ENCODE data around the gene CACNA1B. TPM values are rescaled to one million over a fixed set of nuclear protein-coding genes. Genes with fewer than 3 reads are reported as not detected.

CACNA1B gene
- total RNA-seq, 1 experiment from 2014 or later, result 1.7 TPM

- TF ChIP-seq REST (IDR thresholded peaks at IDR 0.05; ENCODE audit: low read depth), result no peak
- no peak for TF ChIP-seq MAX (IDR thresholded peaks at IDR 0.05)
Measured at GRCh38 chr9:138024131-138024530, 146.5 kb downstream of the CACNA1B start (continued).

- POLR2A ChIA-PET, result no interaction called here
- BruUV-seq (replicated peaks), result no TSS peak
Measured at GRCh38 chr9:138024831-138025291, 147.3 kb downstream of the CACNA1B start.

More at GRCh38 chr9:138024831-138025291, 147.3 kb downstream of the CACNA1B start:
- CTCF ChIA-PET, result no interaction called here
- H3K79me2 ChIP-seq (ENCODE audit: insufficient read depth, low read length), result peaks cover 6% of the 10 kb centered on the region; the same call in 1 of the 2 replicates
- H3K4me1 ChIP-seq (ENCODE audit: control insufficient read depth in 1 of 2, insufficient read depth in 2 of 2, low read length in 2 of 2), result peaks cover 0 to 9% of the 10 kb centered on the region in 2 experiments; a peak in 1 of 4 replicates
- no peak overlapping the region for H3K4me3 ChIP-seq (replicated peaks in 1 of 2; ENCODE audit: low read depth in 1 of 2, low read length in 2 of 2)
- no peak overlapping the region for H2AFZ ChIP-seq (ENCODE audit: low read depth, low read length, poor library complexity, severe bottlenecking)
- H3K36me3 ChIP-seq (ENCODE audit: control insufficient read depth in 1 of 2, insufficient read depth in 2 of 2, low read length in 2 of 2), result no peaks in the 10 kb centered on the region; a peak in 1 of 4 replicates
- H3K9me3 ChIP-seq (ENCODE audit: control insufficient read depth in 1 of 2, insufficient read depth in 1 of 2, low read depth in 1 of 2, low read length in 2 of 2), result no peaks in the 10 kb centered on the region
- TF ChIP-seq ZNF274 (IDR thresholded peaks at IDR 0.05; ENCODE audit: low read depth, low read length) (no peak), POLR2A (IDR thresholded peaks at IDR 0.05; ENCODE audit: borderline replicate concordance, extremely low read depth, insufficient read depth, insufficient read length) (no peak), JUND (IDR thresholded peaks at IDR 0.05) (no peak), EZH2phosphoT487 (IDR thresholded peaks at IDR 0.05; ENCODE audit: borderline replicate concordance) (no peak), EGR1 (IDR thresholded peaks at IDR 0.05; ENCODE audit: low read depth) (no peak), ZFX (IDR thresholded peaks at IDR 0.05) (no peak), RAD21 (IDR thresholded peaks at IDR 0.05; ENCODE audit: low read depth) (no peak), TCF7L2 (IDR thresholded peaks at IDR 0.05; ENCODE audit: borderline replicate concordance, extremely low read depth, insufficient read depth, insufficient read length) (no peak), CEBPB (IDR thresholded peaks at IDR 0.05; ENCODE audit: low read depth) (no peak), EZH2 (IDR thresholded peaks at IDR 0.05) (no peak), ATF3 (IDR thresholded peaks at IDR 0.05) (no peak), SRF (IDR thresholded peaks at IDR 0.05; ENCODE audit: low read depth) (no peak), FOSL1 (IDR thresholded peaks at IDR 0.05; ENCODE audit: low read depth) (no peak), MAX (IDR thresholded peaks at IDR 0.05) (no peak), POLR2AphosphoS5 (IDR thresholded peaks at IDR 0.05; ENCODE audit: low read depth, low read length) (no peak)
- no peak overlapping the region for H3K27ac ChIP-seq (ENCODE audit: low read depth, low read length)
- RAD21 ChIA-PET (ENCODE audit: low non-redundant PET in 1 of 2, low total read pairs in 2 of 2, uncharacterized antibody in 2 of 2, unreplicated experiment in 2 of 2), result no interaction called here
- no peaks in the 10 kb centered on the region for H4K20me1 ChIP-seq (ENCODE audit: insufficient read depth)
- no peak for ATAC-seq
- no peak overlapping the region for H3K4me2 ChIP-seq (ENCODE audit: low read length)
- no peaks in the 10 kb centered on the region for H3K9me2 ChIP-seq (ENCODE audit: insufficient read depth)
- no peaks in the 10 kb centered on the region for H3K27me3 ChIP-seq (ENCODE audit: insufficient read depth, low read length)
- no peak overlapping the region for H3K9ac ChIP-seq (ENCODE audit: low read length)
- intact Hi-C loops (cut with micrococcal nuclease), result loop anchor here (5.0 kb wide), 1 partner anchor 353 kb away; no protein-coding TSS in a partner anchor
- DNase-seq (ENCODE audit: low read depth, low spot score), result no peak
